IMR-90 (cell line): ENCODE results near the gene LRRC1. TPM values are rescaled to one million over a fixed set of nuclear protein-coding genes. Genes with fewer than 3 reads are reported as not detected.

Experiments used
- ATAC-seq: fragments of 200-7000 bp; cut with Tn5 transposase; 2 replicates; pipeline ENCODE4 v1.9.1; 2020; ENCODE audit warnings: low read depth, mild to moderate bottlenecking, moderate library complexity
- BruUV-seq: library from RNA; stranded (reverse); fragments of 400-500 nt; replicated peaks from 2 replicates; lab custom pipeline; 2021; lab: Mats Ljungman, UMichigan
- CTCF ChIA-PET: fragments of 300-600 bp; formaldehyde crosslinking; extraction: SDS; loops from one replicate; lab custom pipeline; 2021; ENCODE audit warnings: antibody characterized with exemption; lab: Yijun Ruan, JAX
- POLR2A ChIA-PET: fragments of 300-600 bp; sonication (Branson Sonifier 250); formaldehyde crosslinking; loops from one replicate; lab custom pipeline; 2022; ENCODE audit warnings: antibody characterized with exemption; ENCODE audit not compliant: unreplicated experiment; lab: Charles Lee
- DNase-seq: peaks from one replicate; pipeline ENCODE4 v3.0.0; 2013
- H2AFZ ChIP-seq: replicated peaks from 2 replicates; pipeline ENCODE3; 2013; ENCODE audit warnings: low read length, mild to moderate bottlenecking; ENCODE audit not compliant: poor library complexity
- H2AK5ac ChIP-seq: 2 replicates; pipeline ENCODE4 v1.6.1; 2013; ENCODE audit warnings: low read depth, low read length, inconsistent platforms
- H2AK9ac ChIP-seq: replicated peaks from 2 replicates; pipeline ENCODE3; 2013; ENCODE audit warnings: mild to moderate bottlenecking, low read depth, low read length, moderate library complexity; ENCODE audit not compliant: poor library complexity
- H2BK120ac ChIP-seq: 2 replicates; pipeline ENCODE4 v1.6.1; 2013; ENCODE audit warnings: low read depth, low read length, inconsistent platforms
- H2BK15ac ChIP-seq: 3 replicates; pipeline ENCODE4 v1.6.1; 2013; ENCODE audit warnings: low read depth, low read length, inconsistent platforms
- H2BK20ac ChIP-seq: 2 replicates; pipeline ENCODE4 v1.6.1; 2013; ENCODE audit warnings: low read depth, mild to moderate bottlenecking, inconsistent platforms, low read length, moderate library complexity
- H2BK5ac ChIP-seq: 2 replicates; pipeline ENCODE4 v1.6.1; 2013; ENCODE audit warnings: mild to moderate bottlenecking, low read depth, low read length, inconsistent platforms; ENCODE audit not compliant: poor library complexity, severe bottlenecking
- H3K14ac ChIP-seq: replicated peaks from 2 replicates; pipeline ENCODE4 v1.6.1; 2013; ENCODE audit warnings: low read depth, low read length, inconsistent platforms
- H3K18ac ChIP-seq: 2 replicates; pipeline ENCODE4 v1.6.1; 2013; ENCODE audit warnings: low read depth, low read length, control low read depth
- H3K23ac ChIP-seq: 2 replicates; pipeline ENCODE4 v1.6.1; 2013; ENCODE audit warnings: low read depth, low read length, inconsistent platforms
- H3K27ac ChIP-seq: 2 replicates; pipeline ENCODE4 v1.5.1; 2013; ENCODE audit warnings: mild to moderate bottlenecking, control low read depth, low read length; ENCODE audit not compliant: insufficient read depth
- H3K27me3 ChIP-seq: 2 replicates; pipeline ENCODE4 v1.6.1; 2013; ENCODE audit warnings: low read length; ENCODE audit not compliant: control insufficient read depth, insufficient read depth
- H3K36me3 ChIP-seq: 2 replicates; pipeline ENCODE4 v1.6.1; 2013; ENCODE audit warnings: low read length, mixed read lengths; ENCODE audit not compliant: control insufficient read depth, insufficient read depth
- H3K4ac ChIP-seq: 2 replicates; pipeline ENCODE4 v1.6.1; 2013; ENCODE audit warnings: low read depth, low read length, inconsistent platforms
- H3K4me1 ChIP-seq: 2 replicates; pipeline ENCODE4 v1.6.1; 2013; ENCODE audit warnings: low read length, mixed read lengths; ENCODE audit not compliant: control insufficient read depth, insufficient read depth
- H3K4me2 ChIP-seq: 2 replicates; pipeline ENCODE4 v1.6.1; 2013; ENCODE audit warnings: low read depth, mild to moderate bottlenecking, control low read depth, low read length, moderate library complexity
- H3K4me3 ChIP-seq: 2 replicates; pipeline ENCODE4 v1.5.1; 2013; ENCODE audit warnings: low read depth, mild to moderate bottlenecking, control low read depth, low read length, moderate library complexity; ENCODE audit not compliant: insufficient read depth
- H3K56ac ChIP-seq: 2 replicates; pipeline ENCODE4 v1.6.1; 2013; ENCODE audit warnings: low read length, inconsistent platforms; ENCODE audit not compliant: insufficient read depth; ENCODE audit errors: extremely low read depth
- H3K79me1 ChIP-seq, 2 experiments: 2 replicates each; pipeline ENCODE4 v1.6.1; 2013; ENCODE audit warnings: low read length in 2 of 2, inconsistent platforms in 1 of 2, low read depth in 1 of 2
- H3K9ac ChIP-seq: 2 replicates; pipeline ENCODE4 v1.6.1; 2013; ENCODE audit warnings: low read depth, low read length, control low read depth
- H3K9me1 ChIP-seq: 2 replicates; pipeline ENCODE4 v1.6.1; 2013; ENCODE audit warnings: low read length, inconsistent platforms; ENCODE audit not compliant: insufficient read depth
- H3K9me3 ChIP-seq: 2 replicates; pipeline ENCODE4 v1.6.1; 2013; ENCODE audit warnings: low read length; ENCODE audit not compliant: control insufficient read depth, insufficient read depth
- H4K20me1 ChIP-seq: 2 replicates; pipeline ENCODE4 v1.6.1; 2013; ENCODE audit warnings: low read length, inconsistent platforms; ENCODE audit not compliant: insufficient read depth
- H4K5ac ChIP-seq: 2 replicates; pipeline ENCODE4 v1.6.1; 2013; ENCODE audit warnings: mild to moderate bottlenecking, low read depth, low read length, control low read depth
- H4K8ac ChIP-seq, 2 experiments: 2 replicates each; pipeline ENCODE4 v1.6.1; 2013; ENCODE audit warnings: low read depth in 2 of 2, low read length in 2 of 2, control low read depth in 1 of 2, inconsistent platforms in 1 of 2
- H4K91ac ChIP-seq: 2 replicates; pipeline ENCODE4 v1.6.1; 2013; ENCODE audit warnings: low read depth, low read length, inconsistent platforms; ENCODE audit not compliant: insufficient read depth
- ELK1 ChIP-seq: fragments of 150-350 bp; IDR thresholded peaks from 2 replicates; pipeline ENCODE4 v1.6.1; 2016; ENCODE audit warnings: low read depth, mild to moderate bottlenecking, low read length, moderate library complexity, borderline replicate concordance
- RCOR1 ChIP-seq: IDR thresholded peaks from 2 replicates; pipeline ENCODE4 v1.6.1; 2012; ENCODE audit warnings: mild to moderate bottlenecking, low read length, improper control_type of control experiment; ENCODE audit not compliant: insufficient replicate concordance
- WGBS, 2 experiments: methylation state at CpG; one replicate each; pipeline versions ENCODE4 v1.1.5 to v1.1.7; 2013; ENCODE audit warnings: missing lambda C conversion rate in 2 of 2; ENCODE audit not compliant: insufficient read length in 1 of 2; ENCODE audit errors: extremely low coverage in 2 of 2; 5-methylcytosine and 5-hydroxymethylcytosine counted together
- dilution Hi-C: fragments of 300-500 bp; cut with HindIII; formaldehyde crosslinking; loops from one replicate; pipeline ENCODE4 v1.14.3; 2018; ENCODE audit warnings: low sequenced_read_pairs; ENCODE audit not compliant: unreplicated experiment
- in situ Hi-C: fragments of 300-500 bp; cut with MboI; formaldehyde crosslinking; loops from 3 replicates; pipeline ENCODE4 v1.14.3; 2019; ENCODE audit warnings: low sequenced_read_pairs, inconsistent platforms, mixed read lengths
- intact Hi-C: fragments of 100-400 bp; cut with micrococcal nuclease; formaldehyde crosslinking; loops from 2 replicates; pipeline ENCODE4 v1.10.0; 2022
- polyA plus RNA-seq, 3 experiments: library from polyadenylated mRNA; depleted of rRNA; stranded (reverse); fragments of >200 nt; gene quantifications; 2 replicates each; pipeline ENCODE4 v1.2.3, GENCODE V29; 2012; ENCODE audit warnings: low replicate concordance in 1 of 3
- total RNA-seq: library from RNA; depleted of rRNA; stranded (reverse); fragments of >200 nt; gene quantifications from 2 replicates; pipeline ENCODE4 v1.2.3, GENCODE V29; 2012

LRRC1 gene
- total and polyA plus RNA-seq, 2 of the 4 experiments (the other 2 are of a cell fraction), result 5.1 to 6.1 TPM

GRCh38 chr6:53815381-53816119 is 20.7 kb downstream of the LRRC1 start:
- H3K79me1 ChIP-seq, result peaks cover 32 to 45% of the 10 kb centered on the region in 2 experiments
- no peak overlapping the region for H3K56ac ChIP-seq
- TF ChIP-seq RCOR1 (no peak), ELK1 (no peak)
- intact Hi-C loops, result no loop called here
- BruUV-seq, result no TSS peak
- no peak overlapping the region for H2AFZ ChIP-seq
- H2BK15ac ChIP-seq, result no peak overlapping the region
- ATAC-seq (peak; percentile 60), DNase-seq (no peak)
- peaks cover 3% of the 10 kb centered on the region; the same call in 1 of the 2 replicates for H4K20me1 ChIP-seq
- no peaks in the 10 kb centered on the region for H3K36me3 ChIP-seq
- no peak overlapping the region for H2AK5ac ChIP-seq
- no peaks in the 10 kb centered on the region for H3K9me3 ChIP-seq
- H4K8ac ChIP-seq, result no peak overlapping the region
- H3K4ac ChIP-seq, result no peak overlapping the region
- H3K4me1 ChIP-seq, result peaks cover 11% of the 10 kb centered on the region
- peak overlapping the region; percentile 22 for H3K4me2 ChIP-seq
- H4K5ac ChIP-seq, result no peak overlapping the region
- H2BK5ac ChIP-seq, result no peak overlapping the region
- in situ Hi-C loops, result no loop called here
- H3K23ac ChIP-seq, result no peak overlapping the region
- H2AK9ac ChIP-seq, result no peak overlapping the region
- 40% methylated on average over 2 of the region's 7 CpGs; no CpG with 5 or more reads in 1 of the 2 experiments for WGBS, 2 experiments
- H3K18ac ChIP-seq, result no peak overlapping the region
- POLR2A ChIA-PET, result no interaction called here
- no peak overlapping the region for H4K91ac ChIP-seq
- dilution Hi-C loops, result no loop called here
- 0 out of 2 replicates have a peak overlapping the region, but pooled peaks have one; percentile 41 for H3K9ac ChIP-seq
- H3K27me3 ChIP-seq, result no peaks in the 10 kb centered on the region
- no peak overlapping the region for H3K4me3 ChIP-seq
- peak overlapping the region; percentile 12; the same call in 1 of the 2 replicates for H3K14ac ChIP-seq
- CTCF ChIA-PET, result interaction anchor here (0.6 kb wide), 1 partner anchor 686 kb away, joined by 3 read pairs; no protein-coding TSS in a partner anchor
- H2BK20ac ChIP-seq, result no peak overlapping the region
- H3K9me1 ChIP-seq, result peaks cover 3% of the 10 kb centered on the region; the same call in 1 of the 2 replicates
- H2BK120ac ChIP-seq, result no peak overlapping the region
- peak overlapping the region; percentile 43; the same call in 1 of the 2 replicates for H3K27ac ChIP-seq
